SK-N-SH (cell line): ENCODE measurements around the gene RAMP3. TPM values are rescaled to one million over a fixed set of nuclear protein-coding genes. Genes with fewer than 3 reads are reported as not detected.

ENCODE experiments used
- CTCF ChIA-PET: fragments of 300-600, 350-600 bp; formaldehyde crosslinking; extraction: SDS; loops from one replicate; lab custom pipeline; 2021; lab: Yijun Ruan, JAX
- POLR2A ChIA-PET: fragments of 350-600 bp; sonication (Branson Sonifier 250); formaldehyde crosslinking; extraction: SDS; loops from one replicate; lab custom pipeline; 2020; ENCODE audit warnings: antibody characterized with exemption, inconsistent platforms; lab: Yijun Ruan, JAX
- DNase-seq: peaks from one replicate; pipeline ENCODE4 v3.0.0; 2012
- H2AFZ ChIP-seq: fragments of 200-600 bp; sonication (generic); 2 replicates; pipeline ENCODE4 v1.8.1; 2016; ENCODE audit warnings: antibody characterized with exemption, mild to moderate bottlenecking, low read depth
- H3F3A ChIP-seq: fragments of 200-600 bp; sonication (generic); replicated peaks from 2 replicates; pipeline ENCODE3; 2016; ENCODE audit warnings: antibody characterized with exemption, mild to moderate bottlenecking; ENCODE audit not compliant: insufficient read depth
- H3K27ac ChIP-seq, 2 experiments: fragments of 200-500 bp in 1 of 2; fragments of 200-600 bp in 1 of 2; sonication (Bioruptor generic) in 1 of 2; sonication (generic), shearing (Covaris generic) in 1 of 2; 2 replicates each; pipeline versions ENCODE4 v1.5.1 to v1.6.1; 2014 to 2016; ENCODE audit warnings: low read depth in 2 of 2, inconsistent platforms in 1 of 2, low read length in 1 of 2, mild to moderate bottlenecking in 1 of 2, mixed read lengths in 1 of 2
- H3K27me3 ChIP-seq: fragments of 200-600 bp; sonication (generic), shearing (Covaris generic); 2 replicates; pipeline ENCODE4 v1.6.1; 2016; ENCODE audit warnings: mixed run types; ENCODE audit not compliant: insufficient read depth
- H3K36me3 ChIP-seq, 2 experiments: fragments of 200-500 bp in 1 of 2; fragments of 200-600 bp in 1 of 2; sonication (Bioruptor generic) in 1 of 2; sonication (generic) in 1 of 2; replicated peaks in 1 of 2; 2 replicates each; pipeline versions ENCODE3 to v1.5.1; 2014 to 2016; ENCODE audit warnings: low read length in 1 of 2, mild to moderate bottlenecking in 1 of 2; ENCODE audit not compliant: insufficient read depth in 2 of 2, control insufficient read depth in 1 of 2
- H3K4me1 ChIP-seq, 2 experiments: fragments of 200-500 bp in 1 of 2; fragments of 200-600 bp in 1 of 2; sonication (Bioruptor generic) in 1 of 2; sonication (generic), shearing (Covaris generic) in 1 of 2; 2 replicates each; pipeline versions ENCODE4 v1.5.1 to v1.6.1; 2014 to 2016; ENCODE audit warnings: low read depth in 1 of 2, low read length in 1 of 2, mixed run types in 1 of 2; ENCODE audit not compliant: insufficient read depth in 2 of 2, control insufficient read depth in 1 of 2
- H3K4me2 ChIP-seq: fragments of 200-600 bp; sonication (generic), shearing (Covaris generic); 2 replicates; pipeline ENCODE4 v1.6.1; 2017; ENCODE audit warnings: mixed run types
- H3K4me3 ChIP-seq, 2 experiments: fragments of 200-500 bp in 1 of 2; fragments of 200-600 bp in 1 of 2; sonication (Bioruptor generic) in 1 of 2; sonication (generic), shearing (Covaris generic) in 1 of 2; 2 replicates each; pipeline versions ENCODE4 v1.5.1 to v1.8.1; 2014 to 2016; ENCODE audit warnings: low read depth in 2 of 2, inconsistent platforms in 1 of 2, low read length in 1 of 2, mild to moderate bottlenecking in 1 of 2, mixed read lengths in 1 of 2, moderate library complexity in 1 of 2
- H3K79me2 ChIP-seq: fragments of 200-600 bp; sonication (generic); 2 replicates; pipeline ENCODE4 v1.8.1; 2017; ENCODE audit warnings: mild to moderate bottlenecking; ENCODE audit not compliant: insufficient read depth
- H3K9ac ChIP-seq: fragments of 200-600 bp; sonication (generic); 2 replicates; pipeline ENCODE4 v1.6.1; 2017; ENCODE audit warnings: mixed run types
- H3K9me2 ChIP-seq: fragments of 200-600 bp; sonication (generic); 2 replicates; pipeline ENCODE4 v1.6.1; 2017; ENCODE audit warnings: mixed run types
- H3K9me3 ChIP-seq: fragments of 200-600 bp; sonication (generic); 2 replicates; pipeline ENCODE4 v1.6.1; 2017; ENCODE audit warnings: mixed run types, mild to moderate bottlenecking, moderate library complexity
- H4K20me1 ChIP-seq: fragments of 200-600 bp; sonication (generic); 2 replicates; pipeline ENCODE4 v1.6.1; 2017; ENCODE audit warnings: mild to moderate bottlenecking, mixed run types; ENCODE audit not compliant: insufficient read depth
- CHD2 ChIP-seq: fragments of 150-350 bp; IDR thresholded peaks from 2 replicates; pipeline ENCODE4 v1.6.1; 2018; ENCODE audit warnings: low read length; ENCODE audit not compliant: partially characterized antibody
- ELF1 ChIP-seq: IDR thresholded peaks from 2 replicates; pipeline ENCODE4 v1.4.0; 2012
- EP300 ChIP-seq, 2 experiments: IDR thresholded peaks; 2 replicates each; pipeline versions ENCODE4 v1.4.0 to v1.6.1; 2012; ENCODE audit warnings: borderline replicate concordance in 1 of 2, low read depth in 1 of 2, low read length in 1 of 2
- FOXJ3 ChIP-seq: sonication (generic); formaldehyde crosslinking; IDR thresholded peaks from 2 replicates; pipeline ENCODE4 v1.5.1; 2020; ENCODE audit warnings: mild to moderate bottlenecking, missing genetic modification reagents
- FOXM1 ChIP-seq: IDR thresholded peaks from 2 replicates; pipeline ENCODE4 v1.4.0; 2012; ENCODE audit warnings: low read depth, mild to moderate bottlenecking
- GABPA ChIP-seq: IDR thresholded peaks from 2 replicates; pipeline ENCODE4 v1.4.0; 2012; ENCODE audit warnings: low read depth, mild to moderate bottlenecking
- JUND ChIP-seq: IDR thresholded peaks from 2 replicates; pipeline ENCODE4 v1.4.0; 2012
- MEF2A ChIP-seq: IDR thresholded peaks from 2 replicates; pipeline ENCODE4 v1.4.0; 2012; ENCODE audit warnings: low read depth, borderline replicate concordance
- NFIC ChIP-seq: IDR thresholded peaks from 2 replicates; pipeline ENCODE4 v1.4.0; 2012; ENCODE audit warnings: borderline replicate concordance
- NRF1 ChIP-seq: IDR thresholded peaks from 2 replicates; pipeline ENCODE4 v1.6.1; 2012; ENCODE audit warnings: low read depth, mild to moderate bottlenecking, low read length
- POLR2AphosphoS5 ChIP-seq: IDR thresholded peaks from 2 replicates; pipeline ENCODE4 v1.6.1; 2012; ENCODE audit warnings: low read depth, low read length
- RAD21 ChIP-seq: IDR thresholded peaks from 2 replicates; pipeline ENCODE4 v1.6.1; 2012; ENCODE audit warnings: mild to moderate bottlenecking, low read length
- RFX5 ChIP-seq: IDR thresholded peaks from 2 replicates; pipeline ENCODE4 v1.6.1; 2012; ENCODE audit warnings: mild to moderate bottlenecking, improper control_type of control experiment, low read length
- SIN3A ChIP-seq: IDR thresholded peaks from 2 replicates; pipeline ENCODE4 v1.6.1; 2012; ENCODE audit warnings: low read depth, mild to moderate bottlenecking, low read length, moderate library complexity, borderline replicate concordance
- SMC3 ChIP-seq: IDR thresholded peaks from 2 replicates; pipeline ENCODE4 v1.6.1; 2012; ENCODE audit warnings: low read depth, low read length, improper control_type of control experiment
- TAF1 ChIP-seq: IDR thresholded peaks from 2 replicates; pipeline ENCODE4 v1.6.1; 2012; ENCODE audit warnings: low read depth, mild to moderate bottlenecking, low read length, moderate library complexity, borderline replicate concordance
- TEAD4 ChIP-seq: IDR thresholded peaks from 2 replicates; pipeline ENCODE4 v1.4.0; 2012; ENCODE audit warnings: mild to moderate bottlenecking, borderline replicate concordance; ENCODE audit not compliant: insufficient read depth
- YY1 ChIP-seq: IDR thresholded peaks from 2 replicates; pipeline ENCODE4 v1.4.0; 2012; ENCODE audit warnings: low read depth, mild to moderate bottlenecking
- WGBS: methylation state at CpG from one replicate; pipeline ENCODE4 v1.1.6; 2017; ENCODE audit warnings: low lambda C conversion rate; 5-methylcytosine and 5-hydroxymethylcytosine counted together
- polyA plus RNA-seq, 3 experiments: library from polyadenylated mRNA; depleted of rRNA; stranded (reverse); fragments of >200 nt; gene quantifications; 2 replicates each; pipeline ENCODE4 v1.2.3, GENCODE V29; 2012
- TF ChIP-seq, protein P1 (sequence below): IDR thresholded peaks from 2 replicates; pipeline ENCODE4 v1.4.0; 2012; ENCODE audit warnings: low read depth, borderline replicate concordance
- TF ChIP-seq, protein P2 (sequence below): fragments of 200-600 bp; sonication (generic); IDR thresholded peaks from 2 replicates; pipeline ENCODE4 v1.6.1; 2017; ENCODE audit warnings: antibody characterized with exemption, mild to moderate bottlenecking, moderate library complexity
- TF ChIP-seq, protein P3 (sequence below): IDR thresholded peaks from 2 replicates; pipeline ENCODE4 v1.4.0; 2012; ENCODE audit warnings: low read depth, borderline replicate concordance
- TF ChIP-seq, protein P4 (sequence below): IDR thresholded peaks from 2 replicates; pipeline ENCODE4 v1.4.0; 2012; ENCODE audit warnings: low read depth

The RAMP3 gene
- polyA plus RNA-seq, 1 of the 3 experiments (the other 2 are of a cell fraction), result not detected

DNA sequence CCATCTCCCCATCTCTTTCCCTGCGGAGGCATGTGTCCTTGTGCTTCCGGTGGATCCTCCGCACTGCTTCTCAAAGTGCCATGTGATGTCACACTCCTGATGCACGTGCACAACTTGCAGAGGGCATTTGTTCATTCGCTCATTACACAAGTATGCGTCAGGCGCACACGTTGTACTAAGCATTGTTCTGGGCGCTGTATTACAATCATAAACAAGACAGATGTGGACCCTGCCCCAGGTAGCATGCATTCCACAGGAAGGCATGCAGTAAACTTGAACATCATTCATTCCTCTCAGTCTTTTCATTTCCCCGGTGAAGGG is 9.0 kb upstream of the RAMP3 start:
- H3K4me2 ChIP-seq, result no peak overlapping the region
- ChIA-PET POLR2A (no interaction called here), CTCF (interaction anchor here (1.2 to 14.4 kb wide), 5 partner anchors 9 to 1991 kb away, joined by 3 to 201 read pairs (median 5); partner anchors contain the start of gene RAMP3)
- WGBS, result 79% methylated on average over 10 of the region's 10 CpGs
- no peaks in the 10 kb centered on the region for H3F3A ChIP-seq
- no peaks in the 10 kb centered on the region for H3K9me2 ChIP-seq
- H2AFZ ChIP-seq, result no peak overlapping the region
- no peak overlapping the region for H3K9ac ChIP-seq
- TF ChIP-seq YY1 (no peak), FOXJ3 (CRISPR knock-in tag) (no peak), EP300 (IDR thresholded peaks at IDR 0.05; ENCODE audit: borderline replicate concordance in 1 of 2, low read depth in 1 of 2, low read length in 1 of 2) (no peak), JUND (no peak), RFX5 (no peak), NFIC (no peak), NRF1 (no peak), TAF1 (no peak), MEF2A (no peak)
- TF ChIP-seq, protein P1, sequence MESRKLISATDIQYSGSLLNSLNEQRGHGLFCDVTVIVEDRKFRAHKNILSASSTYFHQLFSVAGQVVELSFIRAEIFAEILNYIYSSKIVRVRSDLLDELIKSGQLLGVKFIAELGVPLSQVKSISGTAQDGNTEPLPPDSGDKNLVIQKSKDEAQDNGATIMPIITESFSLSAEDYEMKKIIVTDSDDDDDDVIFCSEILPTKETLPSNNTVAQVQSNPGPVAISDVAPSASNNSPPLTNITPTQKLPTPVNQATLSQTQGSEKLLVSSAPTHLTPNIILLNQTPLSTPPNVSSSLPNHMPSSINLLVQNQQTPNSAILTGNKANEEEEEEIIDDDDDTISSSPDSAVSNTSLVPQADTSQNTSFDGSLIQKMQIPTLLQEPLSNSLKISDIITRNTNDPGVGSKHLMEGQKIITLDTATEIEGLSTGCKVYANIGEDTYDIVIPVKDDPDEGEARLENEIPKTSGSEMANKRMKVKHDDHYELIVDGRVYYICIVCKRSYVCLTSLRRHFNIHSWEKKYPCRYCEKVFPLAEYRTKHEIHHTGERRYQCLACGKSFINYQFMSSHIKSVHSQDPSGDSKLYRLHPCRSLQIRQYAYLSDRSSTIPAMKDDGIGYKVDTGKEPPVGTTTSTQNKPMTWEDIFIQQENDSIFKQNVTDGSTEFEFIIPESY, result no peak
- TF ChIP-seq, protein P2, sequence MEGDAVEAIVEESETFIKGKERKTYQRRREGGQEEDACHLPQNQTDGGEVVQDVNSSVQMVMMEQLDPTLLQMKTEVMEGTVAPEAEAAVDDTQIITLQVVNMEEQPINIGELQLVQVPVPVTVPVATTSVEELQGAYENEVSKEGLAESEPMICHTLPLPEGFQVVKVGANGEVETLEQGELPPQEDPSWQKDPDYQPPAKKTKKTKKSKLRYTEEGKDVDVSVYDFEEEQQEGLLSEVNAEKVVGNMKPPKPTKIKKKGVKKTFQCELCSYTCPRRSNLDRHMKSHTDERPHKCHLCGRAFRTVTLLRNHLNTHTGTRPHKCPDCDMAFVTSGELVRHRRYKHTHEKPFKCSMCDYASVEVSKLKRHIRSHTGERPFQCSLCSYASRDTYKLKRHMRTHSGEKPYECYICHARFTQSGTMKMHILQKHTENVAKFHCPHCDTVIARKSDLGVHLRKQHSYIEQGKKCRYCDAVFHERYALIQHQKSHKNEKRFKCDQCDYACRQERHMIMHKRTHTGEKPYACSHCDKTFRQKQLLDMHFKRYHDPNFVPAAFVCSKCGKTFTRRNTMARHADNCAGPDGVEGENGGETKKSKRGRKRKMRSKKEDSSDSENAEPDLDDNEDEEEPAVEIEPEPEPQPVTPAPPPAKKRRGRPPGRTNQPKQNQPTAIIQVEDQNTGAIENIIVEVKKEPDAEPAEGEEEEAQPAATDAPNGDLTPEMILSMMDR, result no peak
- peaks cover 15% of the 10 kb centered on the region for H3K27me3 ChIP-seq
- H3K79me2 ChIP-seq, result no peaks in the 10 kb centered on the region
- no peaks in the 10 kb centered on the region for H4K20me1 ChIP-seq
- H3K4me1 ChIP-seq, result peaks cover 0 to 4% of the 10 kb centered on the region in 2 experiments; a peak in 1 of 4 replicates
- no peak for DNase-seq
- H3K36me3 ChIP-seq, result no peaks in the 10 kb centered on the region
- no peaks in the 10 kb centered on the region for H3K9me3 ChIP-seq
- H3K4me3 ChIP-seq, result no peak overlapping the region
- H3K27ac ChIP-seq, result no peak overlapping the region

DNA sequence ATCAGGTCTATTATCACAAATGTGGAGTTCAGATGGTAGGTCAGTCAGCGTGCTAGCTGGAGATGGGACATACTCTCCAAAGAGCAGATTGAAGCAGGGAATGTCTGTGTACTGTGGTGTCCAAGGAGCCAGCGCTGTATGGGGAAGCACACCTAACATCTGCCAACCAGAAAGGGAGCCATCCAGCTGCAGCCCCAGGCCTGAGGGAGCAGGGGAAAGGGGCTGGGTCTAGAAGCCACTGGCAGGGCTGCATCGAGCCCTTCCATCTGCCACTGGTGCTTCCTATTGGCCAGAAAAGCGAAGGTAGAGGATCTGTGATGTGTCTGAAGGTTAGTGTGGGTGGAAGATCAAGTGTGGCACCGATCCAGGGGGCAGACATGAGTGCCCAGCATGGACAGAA is 8.0 kb upstream of the RAMP3 start:
- Histone ChIP-seq H3K79me2 (no peaks in the 10 kb centered on the region), H4K20me1 (no peaks in the 10 kb centered on the region), H3K9ac (no peak overlapping the region), H3K27ac (no peak overlapping the region), H3K9me2 (no peaks in the 10 kb centered on the region), H3K27me3 (peaks cover 9% of the 10 kb centered on the region), H3K36me3 (no peaks in the 10 kb centered on the region), H3F3A (no peaks in the 10 kb centered on the region), H2AFZ (no peak overlapping the region), H3K4me3 (no peak overlapping the region), H3K4me1 (peaks cover 0 to 4% of the 10 kb centered on the region in 2 experiments; a peak in 1 of 4 replicates), H3K9me3 (no peaks in the 10 kb centered on the region), H3K4me2 (no peak overlapping the region)
- TF ChIP-seq SMC3 (no peak), NFIC (no peak), RFX5 (no peak), ELF1 (no peak), GABPA (no peak), FOXJ3 (CRISPR knock-in tag) (no peak), TEAD4 (no peak), POLR2AphosphoS5 (no peak), NRF1 (no peak), FOXM1 (no peak), RAD21 (no peak), JUND (no peak), SIN3A (no peak), CHD2 (no peak), TAF1 (no peak)
- TF ChIP-seq, protein P3, sequence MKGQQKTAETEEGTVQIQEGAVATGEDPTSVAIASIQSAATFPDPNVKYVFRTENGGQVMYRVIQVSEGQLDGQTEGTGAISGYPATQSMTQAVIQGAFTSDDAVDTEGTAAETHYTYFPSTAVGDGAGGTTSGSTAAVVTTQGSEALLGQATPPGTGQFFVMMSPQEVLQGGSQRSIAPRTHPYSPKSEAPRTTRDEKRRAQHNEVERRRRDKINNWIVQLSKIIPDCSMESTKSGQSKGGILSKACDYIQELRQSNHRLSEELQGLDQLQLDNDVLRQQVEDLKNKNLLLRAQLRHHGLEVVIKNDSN, result no peak
- TF ChIP-seq, protein P4, sequence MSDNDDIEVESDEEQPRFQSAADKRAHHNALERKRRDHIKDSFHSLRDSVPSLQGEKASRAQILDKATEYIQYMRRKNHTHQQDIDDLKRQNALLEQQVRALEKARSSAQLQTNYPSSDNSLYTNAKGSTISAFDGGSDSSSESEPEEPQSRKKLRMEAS, result no peak
- ChIA-PET POLR2A (interaction anchor here (0.6 to 0.7 kb wide), 2 partner anchors 83 to 566 kb away, joined by 3 to 5 read pairs; no protein-coding TSS in a partner anchor), CTCF (interaction anchor here (0.7 to 14.4 kb wide), 4 partner anchors 13 to 1990 kb away, joined by 3 to 201 read pairs (median 38); no protein-coding TSS in a partner anchor)
- WGBS, result 22% methylated on average over 5 of the region's 5 CpGs
- peak; percentile 69 for DNase-seq
